Sigmoid colon (tissue), 4 donors: Measurements from ENCODE around the gene CPS1.

Experiments
- POLR2A ChIP-seq, 2 donors: fragments of 450-650 bp; IDR thresholded peaks; one replicate each; pipeline ENCODE4 v1.6.1; 2016; ENCODE audit warnings: antibody characterized with exemption in 2 of 2, mild to moderate bottlenecking in 2 of 2, moderate library complexity in 2 of 2
- POLR2AphosphoS5 ChIP-seq, 4 donors: sonication (generic); formaldehyde crosslinking; IDR thresholded peaks; one replicate each; pipeline ENCODE4 v1.6.1; 2017; ENCODE audit warnings: antibody characterized with exemption in 4 of 4
- TF ChIP-seq, protein P1 (sequence below), 4 experiments: fragments of 450-650 bp in 3 of 4; fragments of 200-600 bp in 1 of 4; IDR thresholded peaks; one replicate each; pipeline ENCODE4 v1.5.1; 2016 to 2019; ENCODE audit warnings: antibody characterized with exemption in 4 of 4, mild to moderate bottlenecking in 3 of 4, moderate library complexity in 2 of 4

DNA sequence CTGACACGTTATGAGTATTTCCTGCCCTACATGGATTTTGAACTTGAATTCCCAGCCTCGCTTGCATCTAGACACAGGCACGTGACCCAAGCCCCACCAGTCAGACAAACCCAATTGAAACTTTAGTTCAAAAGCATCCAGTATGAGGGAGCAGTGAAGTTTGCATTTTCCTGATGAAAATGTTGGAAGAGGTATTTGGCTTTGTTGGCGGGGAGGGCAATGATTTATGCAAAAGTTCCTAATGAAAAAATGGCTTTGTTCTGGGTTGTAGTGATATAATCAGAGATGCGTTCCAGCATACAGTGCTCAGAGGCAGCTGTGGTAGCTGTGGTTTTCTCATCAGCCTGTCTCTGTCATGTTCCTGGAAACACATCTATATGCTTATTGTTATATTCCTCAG lies 36.8 kb upstream of the CPS1 start:
- TF ChIP-seq, protein P1, sequence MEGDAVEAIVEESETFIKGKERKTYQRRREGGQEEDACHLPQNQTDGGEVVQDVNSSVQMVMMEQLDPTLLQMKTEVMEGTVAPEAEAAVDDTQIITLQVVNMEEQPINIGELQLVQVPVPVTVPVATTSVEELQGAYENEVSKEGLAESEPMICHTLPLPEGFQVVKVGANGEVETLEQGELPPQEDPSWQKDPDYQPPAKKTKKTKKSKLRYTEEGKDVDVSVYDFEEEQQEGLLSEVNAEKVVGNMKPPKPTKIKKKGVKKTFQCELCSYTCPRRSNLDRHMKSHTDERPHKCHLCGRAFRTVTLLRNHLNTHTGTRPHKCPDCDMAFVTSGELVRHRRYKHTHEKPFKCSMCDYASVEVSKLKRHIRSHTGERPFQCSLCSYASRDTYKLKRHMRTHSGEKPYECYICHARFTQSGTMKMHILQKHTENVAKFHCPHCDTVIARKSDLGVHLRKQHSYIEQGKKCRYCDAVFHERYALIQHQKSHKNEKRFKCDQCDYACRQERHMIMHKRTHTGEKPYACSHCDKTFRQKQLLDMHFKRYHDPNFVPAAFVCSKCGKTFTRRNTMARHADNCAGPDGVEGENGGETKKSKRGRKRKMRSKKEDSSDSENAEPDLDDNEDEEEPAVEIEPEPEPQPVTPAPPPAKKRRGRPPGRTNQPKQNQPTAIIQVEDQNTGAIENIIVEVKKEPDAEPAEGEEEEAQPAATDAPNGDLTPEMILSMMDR (IDR thresholded peaks at IDR 0.05) = no peak
- no peak for TF ChIP-seq POLR2A (IDR thresholded peaks at IDR 0.05)
- no peak for TF ChIP-seq POLR2AphosphoS5 (IDR thresholded peaks at IDR 0.05)
